ENCODE results near the gene STAT6.
"Not testable (repeated sequence)": the region's sequence is repeated elsewhere in the genome, so short reads cannot be mapped to it uniquely, and the experiment has no call there.

STAT6 gene

DNA sequence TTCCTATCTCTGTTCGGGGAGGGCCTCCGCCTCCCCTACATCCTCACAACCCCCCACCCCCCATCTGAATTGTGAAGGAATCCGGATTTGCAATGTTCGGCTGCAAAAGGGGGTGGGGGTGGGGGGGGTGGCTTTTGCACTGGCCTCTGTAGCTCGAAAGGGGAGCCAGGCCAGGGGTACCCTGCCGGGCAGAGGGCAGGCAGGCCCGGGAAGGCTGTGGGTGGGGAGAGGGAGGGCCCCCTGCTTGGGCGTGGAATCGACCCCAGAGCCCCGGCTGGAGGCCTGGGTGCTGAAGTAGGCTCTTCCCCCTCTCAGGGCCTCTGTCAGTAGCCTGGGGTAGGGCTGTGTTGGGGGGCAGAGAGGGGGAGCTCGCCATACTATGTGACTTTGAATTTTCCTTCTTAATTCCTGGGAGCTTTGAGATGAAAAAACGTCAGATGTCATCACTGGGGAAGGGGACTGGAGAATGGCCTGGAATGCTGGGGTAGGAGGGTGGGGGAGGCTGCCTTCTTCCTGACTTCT is 18.2 kb upstream of the STAT6 start:
- peak overlapping the region; percentile 97 for H3K9ac ChIP-seq (ENCODE audit: low read length)
- no peaks in the 10 kb centered on the region for H3K9me3 ChIP-seq (ENCODE audit: control insufficient read depth, low read length)
- H3K4me1 ChIP-seq (ENCODE audit: control insufficient read depth, insufficient read depth, low read length) = peaks cover 54% of the 10 kb centered on the region
- peak overlapping the region; percentile 75 for H3K4me3 ChIP-seq (ENCODE audit: low read length)
- no peaks in the 10 kb centered on the region for H3K27me3 ChIP-seq (ENCODE audit: control insufficient read depth, insufficient read depth, low read length)
- no peaks in the 10 kb centered on the region for H3K36me3 ChIP-seq (ENCODE audit: control insufficient read depth, insufficient read depth, low read length)

DNA sequence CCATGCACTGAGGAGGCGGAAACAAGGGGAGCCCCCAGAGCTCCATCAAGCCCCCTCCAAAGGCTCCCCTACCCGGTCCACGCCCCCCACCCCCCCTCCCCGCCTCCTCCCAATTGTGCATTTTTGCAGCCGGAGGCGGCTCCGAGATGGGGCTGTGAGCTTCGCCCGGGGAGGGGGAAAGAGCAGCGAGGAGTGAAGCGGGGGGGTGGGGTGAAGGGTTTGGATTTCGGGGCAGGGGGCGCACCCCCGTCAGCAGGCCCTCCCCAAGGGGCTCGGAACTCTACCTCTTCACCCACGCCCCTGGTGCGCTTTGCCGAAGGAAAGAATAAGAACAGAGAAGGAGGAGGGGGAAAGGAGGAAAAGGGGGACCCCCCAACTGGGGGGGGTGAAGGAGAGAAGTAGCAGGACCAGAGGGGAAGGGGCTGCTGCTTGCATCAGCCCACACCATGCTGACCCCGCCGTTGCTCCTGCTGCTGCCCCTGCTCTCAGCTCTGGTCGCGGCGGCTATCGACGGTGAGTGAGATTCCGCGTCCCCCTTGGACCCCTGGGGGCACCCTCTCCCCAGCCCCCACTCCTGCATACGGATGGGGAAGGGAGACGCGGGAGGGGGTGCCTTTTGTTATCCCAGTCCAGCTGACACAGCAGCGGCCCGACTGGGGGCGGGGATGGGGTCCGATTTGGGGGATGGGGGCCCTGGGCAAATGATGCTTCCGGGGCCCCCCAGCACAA is 17.5 kb upstream of the STAT6 start:
- Histone ChIP-seq H3K9me3 (ENCODE audit: control insufficient read depth, low read length) (no peaks in the 10 kb centered on the region), H3K4me3 (ENCODE audit: low read length) (peak overlapping the region; percentile 75), H3K9ac (ENCODE audit: low read length) (peak overlapping the region; percentile 97), H3K36me3 (ENCODE audit: control insufficient read depth, insufficient read depth, low read length) (no peaks in the 10 kb centered on the region), H3K4me1 (ENCODE audit: control insufficient read depth, insufficient read depth, low read length) (peaks cover 48% of the 10 kb centered on the region), H3K27me3 (ENCODE audit: control insufficient read depth, insufficient read depth, low read length) (no peaks in the 10 kb centered on the region)

DNA sequence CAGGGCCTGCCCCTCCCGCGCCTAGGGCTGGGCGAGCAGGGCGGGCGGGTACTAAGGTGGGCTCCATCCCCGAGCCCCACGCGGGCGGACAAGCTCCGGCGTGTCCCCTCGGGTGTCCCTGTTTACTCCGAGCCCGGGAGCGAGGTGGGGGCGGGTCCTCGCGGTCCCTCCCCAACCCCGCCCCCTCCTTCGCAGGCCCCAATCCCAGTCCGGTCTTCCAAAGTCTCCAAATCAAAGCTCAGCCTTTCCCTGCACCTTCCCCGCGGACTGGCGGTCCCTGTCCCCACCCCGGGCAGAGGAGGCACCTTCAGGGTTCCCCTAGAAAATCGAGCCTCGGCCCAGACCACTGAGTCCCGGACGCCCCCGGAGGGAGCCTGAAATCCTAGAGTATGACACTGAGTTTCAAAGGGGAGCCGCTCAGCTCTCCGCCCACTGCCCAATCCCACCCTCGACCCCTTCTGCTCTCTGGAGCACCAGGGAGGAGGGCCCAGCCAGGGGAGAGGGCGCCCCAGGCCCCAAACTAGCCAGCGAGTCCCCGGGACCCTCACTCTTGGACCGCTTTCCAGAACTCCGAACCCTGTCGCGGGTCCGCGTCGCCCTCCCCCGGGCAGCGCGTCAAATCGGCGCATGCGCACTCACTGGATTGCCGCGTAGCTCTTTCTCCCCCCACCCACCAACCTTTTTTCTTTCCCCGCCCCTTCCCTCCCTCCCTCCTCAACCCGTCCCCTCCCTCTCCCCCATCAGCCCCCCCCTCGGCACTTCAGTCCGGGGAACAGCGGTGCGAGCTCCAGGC is 16.8 kb upstream of the STAT6 start, which contains the start of gene LRP1:
Gene LRP1 (plus strand): TSS at position 758 of the 793 bp plus-strand sequence. CDS start 482 bp downstream, outside the sequence.
- no peaks in the 10 kb centered on the region for H3K36me3 ChIP-seq (ENCODE audit: control insufficient read depth, insufficient read depth, low read length)
- peak within 1 kb of the TSS; percentile 97 for H3K9ac ChIP-seq (ENCODE audit: low read length)
- no peaks in the 10 kb centered on the region for H3K27me3 ChIP-seq (ENCODE audit: control insufficient read depth, insufficient read depth, low read length)
- no peaks in the 10 kb centered on the region for H3K9me3 ChIP-seq (ENCODE audit: control insufficient read depth, low read length)
- H3K4me1 ChIP-seq (ENCODE audit: control insufficient read depth, insufficient read depth, low read length) = peaks cover 43% of the 10 kb centered on the region
- H3K4me3 ChIP-seq (ENCODE audit: low read length) = peak within 1 kb of the TSS; percentile 75

DNA sequence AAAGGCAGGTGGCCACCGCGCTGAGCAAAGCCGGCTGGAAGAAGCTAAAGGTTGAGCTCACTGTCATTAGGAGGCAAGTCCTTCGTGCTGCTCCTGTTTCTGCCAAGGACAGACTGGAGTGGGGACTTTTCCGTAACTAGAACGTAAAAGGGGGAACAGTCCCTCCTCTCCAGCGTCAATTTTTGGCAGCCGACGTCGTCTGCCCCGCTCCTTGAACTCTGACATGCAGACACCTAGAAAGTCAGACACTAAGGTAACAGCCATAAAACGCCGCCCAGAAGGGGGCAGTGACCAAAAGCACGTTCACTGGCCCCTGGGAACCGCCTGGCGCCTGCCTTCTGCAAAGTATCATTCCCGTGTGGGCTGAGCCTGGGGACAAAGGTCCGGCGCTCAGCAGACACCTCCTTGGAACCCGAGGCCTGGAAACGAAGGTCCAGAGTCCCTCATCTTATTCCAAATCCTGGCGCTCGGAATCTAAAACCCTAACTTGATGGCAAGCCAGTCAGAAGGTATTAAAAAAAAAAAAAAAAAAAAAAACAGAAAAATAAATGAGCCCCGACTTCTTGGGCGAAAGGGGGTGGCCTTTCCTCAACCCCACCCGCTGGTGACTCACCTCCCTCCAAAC is 16.1 kb upstream of the STAT6 start:
- Histone ChIP-seq H3K27me3 (ENCODE audit: control insufficient read depth, insufficient read depth, low read length) (no peaks in the 10 kb centered on the region), H3K4me1 (ENCODE audit: control insufficient read depth, insufficient read depth, low read length) (peaks cover 35% of the 10 kb centered on the region), H3K36me3 (ENCODE audit: control insufficient read depth, insufficient read depth, low read length) (no peaks in the 10 kb centered on the region), H3K9ac (ENCODE audit: low read length) (peak overlapping the region; percentile 97), H3K4me3 (ENCODE audit: low read length) (peak overlapping the region; percentile 47), H3K9me3 (ENCODE audit: control insufficient read depth, low read length) (no peaks in the 10 kb centered on the region)

DNA sequence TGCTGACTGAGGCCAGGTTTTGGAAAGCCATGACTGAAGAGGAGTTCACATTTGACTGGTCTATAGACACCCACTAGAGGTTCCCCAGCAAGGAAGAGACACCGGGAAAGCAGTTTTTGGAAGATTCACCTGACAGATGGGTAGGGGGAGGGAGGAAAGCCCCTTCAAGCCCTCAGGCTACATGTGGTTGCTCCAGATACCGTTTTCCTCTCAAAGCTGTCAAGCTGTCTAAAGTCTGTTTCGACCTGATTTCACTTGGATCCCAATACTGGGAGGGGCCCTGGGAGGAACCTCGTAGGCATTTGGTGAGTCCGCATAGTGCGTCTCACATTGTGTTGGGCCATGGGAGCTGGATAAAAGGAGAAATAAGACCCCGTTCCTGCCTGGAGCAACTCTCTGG is 15.4 kb upstream of the STAT6 start:
- Histone ChIP-seq H3K9me3 (ENCODE audit: control insufficient read depth, low read length) (no peaks in the 10 kb centered on the region), H3K4me1 (ENCODE audit: control insufficient read depth, insufficient read depth, low read length) (peaks cover 29% of the 10 kb centered on the region), H3K27me3 (ENCODE audit: control insufficient read depth, insufficient read depth, low read length) (no peaks in the 10 kb centered on the region), H3K9ac (ENCODE audit: low read length) (peak overlapping the region; percentile 97), H3K4me3 (ENCODE audit: low read length) (no peak overlapping the region), H3K36me3 (ENCODE audit: control insufficient read depth, insufficient read depth, low read length) (no peaks in the 10 kb centered on the region)

DNA sequence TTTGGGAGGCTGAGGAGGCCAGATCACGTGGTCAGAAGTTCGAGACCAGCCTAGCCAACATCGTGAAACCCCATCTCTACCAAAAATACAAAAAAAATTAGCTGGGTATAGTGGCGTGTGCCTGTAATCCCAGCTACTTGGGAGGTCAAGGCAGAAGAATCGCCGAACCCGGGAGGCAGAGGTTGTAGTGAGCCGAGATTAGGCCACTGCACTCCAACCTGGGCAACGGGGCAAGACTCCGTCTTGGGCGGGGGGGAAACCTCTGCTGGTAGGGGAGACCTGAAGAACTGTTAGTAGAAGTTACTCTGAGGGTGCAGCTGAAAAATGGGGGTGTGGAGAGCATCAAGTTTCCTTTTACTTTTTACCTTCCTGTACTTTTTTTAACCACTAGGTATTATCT is 14.9 kb upstream of the STAT6 start:
- H3K36me3 ChIP-seq (ENCODE audit: control insufficient read depth, insufficient read depth, low read length) = no peaks in the 10 kb centered on the region
- H3K9ac ChIP-seq (ENCODE audit: low read length) = no peak overlapping the region
- H3K27me3 ChIP-seq (ENCODE audit: control insufficient read depth, insufficient read depth, low read length) = no peaks in the 10 kb centered on the region
- H3K4me1 ChIP-seq (ENCODE audit: control insufficient read depth, insufficient read depth, low read length) = peaks cover 24% of the 10 kb centered on the region
- no peaks in the 10 kb centered on the region for H3K9me3 ChIP-seq (ENCODE audit: control insufficient read depth, low read length)
- no peak overlapping the region for H3K4me3 ChIP-seq (ENCODE audit: low read length)

DNA sequence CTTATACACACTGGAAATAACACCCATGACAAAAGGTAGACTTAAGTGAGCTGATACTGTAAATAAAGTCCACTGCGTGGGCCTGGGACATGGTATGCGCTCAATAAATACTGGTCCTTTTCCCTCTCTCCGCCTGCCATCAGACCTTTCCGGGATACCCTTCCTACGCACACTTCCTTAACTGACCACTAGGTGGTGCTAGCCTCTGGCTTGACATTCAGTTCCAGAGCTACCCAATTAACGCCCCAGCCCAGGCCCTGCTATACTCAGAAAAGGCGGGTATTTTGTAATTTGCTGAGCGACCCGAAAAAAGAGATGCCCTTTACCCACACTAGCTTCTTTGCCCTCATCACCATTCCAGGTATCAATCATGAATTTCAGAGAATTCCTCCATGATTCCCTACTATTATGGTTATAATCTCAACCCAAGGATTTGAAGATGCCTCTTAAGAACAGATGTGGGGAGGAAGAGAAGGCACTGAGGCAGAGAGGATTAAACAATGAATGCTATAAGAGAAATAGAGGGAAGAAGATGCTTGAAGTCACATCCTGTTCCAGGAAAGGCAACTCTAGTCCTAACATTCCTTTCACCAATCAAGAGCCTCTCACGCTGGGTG is 13.2 kb upstream of the STAT6 start:
- Histone ChIP-seq H3K36me3 (ENCODE audit: control insufficient read depth, insufficient read depth, low read length) (no peaks in the 10 kb centered on the region), H3K9ac (ENCODE audit: low read length) (no peak overlapping the region), H3K9me3 (ENCODE audit: control insufficient read depth, low read length) (no peaks in the 10 kb centered on the region), H3K4me3 (ENCODE audit: low read length) (no peak overlapping the region), H3K27me3 (ENCODE audit: control insufficient read depth, insufficient read depth, low read length) (no peaks in the 10 kb centered on the region), H3K4me1 (ENCODE audit: control insufficient read depth, insufficient read depth, low read length) (peaks cover 9% of the 10 kb centered on the region)

DNA sequence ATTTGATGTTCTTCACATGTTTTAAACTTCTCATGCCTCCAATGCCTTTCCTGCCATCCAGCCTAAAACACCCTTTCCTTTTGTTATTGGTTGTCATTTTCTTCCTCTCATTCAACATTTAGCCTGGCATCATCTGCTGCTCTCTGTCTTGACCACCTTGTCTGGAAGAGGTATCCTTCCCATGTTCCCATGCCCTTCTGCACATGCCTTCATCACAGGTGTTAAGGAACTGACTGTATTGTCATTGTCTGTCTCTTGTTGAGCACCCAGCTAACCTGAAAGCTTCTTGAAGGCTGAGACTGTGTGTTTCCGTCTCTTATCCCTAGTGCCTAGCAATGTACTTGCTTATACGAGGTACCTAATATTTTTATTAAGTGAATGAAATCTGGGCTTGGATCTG is 12.7 kb upstream of the STAT6 start:
- Histone ChIP-seq H3K9ac (ENCODE audit: low read length) (no peak overlapping the region), H3K27me3 (ENCODE audit: control insufficient read depth, insufficient read depth, low read length) (no peaks in the 10 kb centered on the region), H3K4me1 (ENCODE audit: control insufficient read depth, insufficient read depth, low read length) (peaks cover 9% of the 10 kb centered on the region), H3K9me3 (ENCODE audit: control insufficient read depth, low read length) (no peaks in the 10 kb centered on the region), H3K4me3 (ENCODE audit: low read length) (no peak overlapping the region), H3K36me3 (ENCODE audit: control insufficient read depth, insufficient read depth, low read length) (no peaks in the 10 kb centered on the region)

DNA sequence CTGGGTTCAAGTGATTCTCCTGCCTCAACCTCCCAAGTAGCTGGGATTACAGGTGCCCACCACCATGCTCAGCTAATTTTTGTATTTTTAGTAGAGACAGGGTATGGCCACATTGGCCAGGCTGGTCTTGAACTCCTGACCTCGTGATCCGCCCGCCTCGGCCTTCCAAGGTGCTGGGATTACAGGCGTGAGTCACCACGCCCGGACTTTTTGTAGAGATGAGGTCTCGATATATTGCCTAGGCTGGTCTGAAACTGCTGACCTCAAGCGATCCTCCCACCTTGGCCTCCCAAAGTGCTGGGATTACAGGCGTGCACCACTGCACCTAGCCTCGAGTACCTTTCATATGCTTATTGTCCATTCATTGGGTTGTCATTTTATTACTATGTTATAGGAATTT is 9.6 kb upstream of the STAT6 start:
- H3K9ac ChIP-seq (ENCODE audit: low read length) = not testable (repeated sequence)

DNA sequence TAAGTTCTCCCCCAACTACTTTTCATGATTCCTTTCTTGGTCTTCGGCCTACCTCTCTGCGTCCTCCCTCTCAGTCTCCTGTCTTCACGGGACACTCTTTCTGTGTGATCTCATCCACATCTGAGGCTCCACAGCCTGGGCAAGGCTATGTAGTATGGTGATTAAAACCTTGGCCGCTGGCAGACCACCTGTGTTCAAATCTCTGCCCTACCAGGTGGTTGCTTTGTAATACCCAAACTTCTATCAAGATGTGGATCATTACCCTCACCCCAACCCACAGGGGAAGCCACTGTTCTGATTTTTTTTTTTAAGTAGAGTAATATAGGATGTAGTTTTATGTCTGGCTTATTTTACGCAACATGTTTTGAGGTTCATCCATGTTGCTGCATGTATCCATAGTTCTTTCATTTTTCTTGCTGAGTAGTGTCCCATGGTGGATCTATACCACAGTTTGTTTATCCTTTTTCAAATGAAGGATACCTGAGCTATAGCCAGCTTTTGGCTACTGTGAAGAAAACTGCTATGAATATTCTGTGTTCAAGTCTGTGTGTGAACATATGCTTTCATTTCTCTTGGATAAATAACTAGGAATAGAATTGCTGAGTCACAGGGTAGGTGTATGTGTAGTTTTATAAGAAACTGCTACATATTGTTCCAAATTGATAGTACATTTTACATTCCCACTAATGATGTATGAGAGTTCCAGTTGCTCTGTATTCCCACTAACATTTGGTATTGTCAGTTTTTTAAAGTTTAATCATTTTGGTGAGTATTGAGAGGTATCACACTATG is 8.3 kb upstream of the STAT6 start:
- no peak overlapping the region for H3K9ac ChIP-seq (ENCODE audit: low read length)
- no peaks in the 10 kb centered on the region for H3K9me3 ChIP-seq (ENCODE audit: control insufficient read depth, low read length)
- H3K27me3 ChIP-seq (ENCODE audit: control insufficient read depth, insufficient read depth, low read length) = no peaks in the 10 kb centered on the region
- no peak overlapping the region for H3K4me3 ChIP-seq (ENCODE audit: low read length)
- H3K4me1 ChIP-seq (ENCODE audit: control insufficient read depth, insufficient read depth, low read length) = no peaks in the 10 kb centered on the region
- H3K36me3 ChIP-seq (ENCODE audit: control insufficient read depth, insufficient read depth, low read length) = no peaks in the 10 kb centered on the region

More for the DNA sequence above, 9.6 kb upstream of the STAT6 start:
- H3K36me3 ChIP-seq (ENCODE audit: control insufficient read depth, insufficient read depth, low read length); H3K9me3 ChIP-seq (ENCODE audit: control insufficient read depth, low read length); H3K27me3 ChIP-seq (ENCODE audit: control insufficient read depth, insufficient read depth, low read length); H3K4me1 ChIP-seq (ENCODE audit: control insufficient read depth, insufficient read depth, low read length); H3K4me3 ChIP-seq (ENCODE audit: low read length): not testable (repeated sequence)

DNA sequence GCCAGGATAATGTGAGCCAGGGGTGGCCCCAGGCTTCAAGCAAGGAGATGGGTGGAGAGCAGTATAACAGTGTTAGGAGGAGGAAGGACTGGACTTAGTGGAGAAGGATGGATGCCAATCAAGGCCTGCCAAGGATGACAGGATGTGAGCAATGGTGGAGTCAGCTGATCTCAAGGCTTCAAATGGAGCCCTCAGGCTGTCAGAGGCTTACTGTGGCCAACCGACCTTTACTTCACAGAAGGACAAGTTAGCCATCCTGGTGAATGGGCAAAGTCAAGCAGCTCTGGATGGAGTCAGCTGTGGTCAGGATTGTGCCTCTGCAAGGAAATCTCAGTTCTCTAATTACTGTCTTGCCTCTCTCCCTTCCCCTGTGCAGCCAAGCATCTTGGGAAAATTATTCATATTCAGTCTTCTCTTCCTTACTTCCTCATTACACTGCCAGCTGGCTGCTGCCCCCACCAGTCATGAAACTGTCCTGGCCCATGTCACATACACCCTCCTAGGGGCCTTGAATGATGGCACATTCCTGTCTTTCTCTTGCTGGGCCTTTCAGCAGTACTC is 7.6 kb upstream of the STAT6 start:
- Histone ChIP-seq H3K27me3 (ENCODE audit: control insufficient read depth, insufficient read depth, low read length) (no peaks in the 10 kb centered on the region), H3K36me3 (ENCODE audit: control insufficient read depth, insufficient read depth, low read length) (no peaks in the 10 kb centered on the region), H3K9ac (ENCODE audit: low read length) (no peak overlapping the region), H3K4me3 (ENCODE audit: low read length) (no peak overlapping the region), H3K9me3 (ENCODE audit: control insufficient read depth, low read length) (no peaks in the 10 kb centered on the region), H3K4me1 (ENCODE audit: control insufficient read depth, insufficient read depth, low read length) (no peaks in the 10 kb centered on the region)
